SHP77 treated with DMSO at 0.1 percent for 48 hours (cell line): ENCODE data around the gene EFCAB13.

Experiments used
- DNase-seq: peaks from one replicate; lab custom pipeline; 2025; lab: John Stamatoyannopoulos, UW

The EFCAB13 gene, protein sequence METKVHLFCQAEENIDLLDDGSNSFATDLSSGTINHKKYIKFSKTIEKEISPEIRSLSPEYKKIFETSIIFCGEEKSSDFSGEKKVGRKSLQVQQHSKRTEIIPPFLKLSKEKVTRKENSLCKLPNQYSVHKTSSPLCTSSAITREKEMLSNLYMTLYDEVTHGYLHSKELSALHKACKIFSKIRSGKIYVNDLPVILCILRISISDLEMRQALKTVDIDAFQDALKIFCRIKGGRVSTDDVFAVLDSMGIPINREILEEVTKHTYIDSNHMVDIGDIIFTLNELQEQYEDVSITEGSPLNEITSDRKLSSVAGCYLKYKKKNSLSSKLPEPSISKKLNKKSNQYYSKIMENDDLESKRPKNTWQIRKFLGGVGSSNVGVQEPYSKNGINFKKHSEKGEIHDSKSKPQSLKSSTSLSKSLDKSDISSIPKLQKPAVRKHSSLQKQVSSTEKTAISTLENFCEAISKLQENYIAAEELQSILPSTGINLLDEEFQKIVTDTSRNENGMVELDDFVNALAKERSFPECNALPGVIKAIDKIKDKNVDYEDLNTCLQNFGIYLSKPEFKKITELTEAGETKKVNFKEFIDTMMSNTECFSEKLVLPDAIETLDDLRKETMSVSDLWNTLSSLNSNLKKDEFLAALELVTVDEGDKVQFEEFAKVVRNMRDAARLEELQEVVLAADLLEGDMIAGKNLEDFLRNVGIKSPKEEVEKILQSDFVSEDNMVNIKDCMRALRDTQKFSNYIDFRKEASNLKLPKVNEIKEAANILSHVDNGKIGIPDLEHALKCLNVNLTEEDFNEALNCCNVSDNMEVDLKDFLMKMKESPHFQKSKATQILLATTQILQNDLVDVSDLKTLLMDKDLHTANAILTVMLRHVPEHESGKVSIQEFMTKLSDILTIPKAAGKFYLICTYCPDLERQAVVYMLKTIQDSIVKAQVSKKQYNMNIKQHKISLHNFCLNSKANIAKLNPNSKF

DNA sequence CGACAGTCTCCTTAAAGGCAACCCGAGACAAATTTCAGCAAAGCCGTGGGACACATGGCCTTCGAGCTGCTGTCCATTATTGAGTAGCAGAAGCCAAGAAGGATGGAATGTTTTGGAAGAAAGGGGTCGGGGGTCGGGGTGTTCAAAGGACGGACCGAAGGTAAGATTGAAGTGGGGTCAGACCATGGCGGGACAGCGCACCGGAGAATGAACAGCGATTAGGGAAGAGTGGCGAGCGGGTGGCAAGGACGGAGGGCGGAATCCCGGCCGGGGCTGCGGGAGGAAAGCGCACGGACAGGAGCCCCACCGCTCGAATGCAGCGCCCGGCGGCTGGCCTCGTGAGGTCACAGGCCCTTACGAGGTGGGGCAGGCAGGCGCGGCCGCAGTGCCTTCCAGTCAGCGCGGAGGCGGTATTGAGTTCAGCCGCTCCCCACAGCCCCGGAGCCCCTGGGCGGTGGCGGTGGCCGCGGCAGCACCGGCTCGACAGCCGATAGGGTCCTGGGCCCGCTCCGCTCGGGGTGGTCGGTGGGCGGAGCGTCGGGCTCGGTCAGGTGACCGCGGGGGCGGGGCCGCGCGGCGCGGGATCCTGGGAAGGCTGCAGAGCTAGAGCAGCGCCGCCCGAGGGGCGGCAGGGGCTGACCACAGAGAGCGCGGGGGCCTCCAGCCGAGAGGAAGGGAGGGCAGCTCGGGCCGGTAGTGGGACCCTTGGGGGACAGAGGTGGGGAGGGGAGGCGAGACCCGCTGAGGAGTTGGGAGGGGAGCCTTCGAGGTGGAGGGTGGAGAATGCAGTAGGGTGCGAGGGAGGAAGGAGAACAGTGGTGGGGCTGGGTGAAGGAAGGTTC is at the start of gene EFCAB13:
EFCAB13 (plus strand) TSS at position 574 of the 842 bp plus-strand sequence. CDS start 4,399 bp downstream, outside the sequence.
- DNase-seq, result peak; percentile 19

DNA sequence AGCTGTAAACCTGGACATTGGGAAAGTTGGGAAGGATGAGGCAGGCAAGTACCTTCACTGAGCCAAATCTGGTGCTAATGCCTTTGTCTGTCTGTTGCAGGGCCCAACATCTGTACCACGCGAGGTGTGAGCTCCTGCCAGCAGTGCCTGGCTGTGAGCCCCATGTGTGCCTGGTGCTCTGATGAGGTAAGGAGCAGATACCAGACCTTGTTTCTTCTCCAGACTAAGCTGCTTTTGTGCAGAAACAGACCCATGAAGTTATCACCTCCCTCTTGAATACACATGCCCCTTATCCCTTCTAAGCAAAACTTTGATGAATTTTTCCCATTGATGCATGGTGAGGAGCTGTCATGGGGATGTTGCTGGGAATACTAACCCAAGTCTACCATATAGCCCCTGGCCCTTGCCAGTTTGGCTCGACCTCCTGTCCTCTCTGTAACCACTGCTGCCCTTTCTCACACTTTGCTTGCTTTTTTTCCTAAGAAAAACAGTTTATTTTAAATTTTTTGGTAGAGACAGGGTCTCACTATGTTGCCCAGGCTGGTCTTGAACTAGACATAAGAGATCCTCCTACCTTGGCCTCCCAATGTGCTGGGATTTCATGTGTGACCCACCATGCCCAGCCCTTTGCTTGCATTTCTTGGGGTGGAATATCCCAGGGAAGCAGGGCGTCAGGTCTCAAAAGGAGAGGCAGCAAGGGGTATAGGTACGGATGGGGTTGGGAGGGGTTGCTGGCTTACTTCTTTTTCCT is 49.3 kb upstream of the EFCAB13 start:
- no peak for DNase-seq

DNA sequence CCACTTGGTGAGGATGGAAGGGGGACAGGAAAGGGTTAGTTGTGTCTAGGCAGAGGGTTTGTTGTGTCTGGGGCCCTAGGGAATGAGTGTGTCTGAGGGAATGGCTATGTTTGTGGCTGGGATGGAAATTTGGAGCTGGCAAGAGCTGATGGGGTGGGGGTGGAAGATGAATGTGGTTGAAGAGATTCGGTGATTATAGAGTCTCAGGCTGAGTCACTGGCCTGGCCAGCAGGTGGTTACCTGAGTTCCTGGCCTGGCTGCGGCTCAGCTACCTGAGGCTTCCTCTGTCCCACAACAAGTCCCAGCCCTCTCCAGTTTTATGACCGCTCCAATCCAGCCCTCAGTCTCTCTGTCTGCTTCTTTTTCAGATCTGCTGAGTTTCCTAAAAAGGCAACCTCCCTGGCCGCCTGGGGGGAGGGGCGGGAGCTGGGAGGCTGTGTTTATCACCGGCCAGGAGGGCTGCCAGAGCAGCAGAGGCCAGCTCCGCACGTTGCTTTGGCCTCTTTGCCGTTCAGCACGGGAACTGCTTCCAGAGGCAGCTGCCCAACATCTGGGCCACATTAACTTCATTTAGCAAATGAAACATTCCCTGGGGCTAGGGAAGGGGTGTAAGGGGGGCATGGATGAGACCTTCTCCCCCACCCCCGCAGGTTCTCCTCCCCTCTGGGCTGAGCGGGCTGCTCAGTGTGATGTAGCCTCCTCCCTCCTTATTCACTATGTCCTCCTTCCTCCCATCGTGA is 48.3 kb upstream of the EFCAB13 start:
- no peak for DNase-seq

DNA sequence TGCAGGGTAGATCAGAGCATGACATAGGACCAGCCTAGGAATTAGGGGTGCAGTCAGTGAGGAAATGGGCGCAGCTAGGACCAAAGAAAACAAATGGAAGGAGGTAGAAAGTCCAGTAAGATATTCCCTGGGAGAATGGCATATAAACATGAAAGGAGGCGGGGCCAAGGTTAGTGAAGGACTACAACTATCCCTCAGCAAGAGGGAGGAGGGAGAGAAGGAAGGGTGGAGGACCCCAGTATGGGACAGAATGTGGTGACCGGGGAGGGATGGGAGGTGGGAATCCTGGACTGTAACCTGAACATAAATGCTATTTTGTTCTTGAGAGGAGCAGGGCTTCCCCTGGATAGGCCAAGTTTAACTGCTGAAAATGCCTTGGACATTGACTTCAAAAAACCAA is 47.3 kb upstream of the EFCAB13 start:
- no peak for DNase-seq

DNA sequence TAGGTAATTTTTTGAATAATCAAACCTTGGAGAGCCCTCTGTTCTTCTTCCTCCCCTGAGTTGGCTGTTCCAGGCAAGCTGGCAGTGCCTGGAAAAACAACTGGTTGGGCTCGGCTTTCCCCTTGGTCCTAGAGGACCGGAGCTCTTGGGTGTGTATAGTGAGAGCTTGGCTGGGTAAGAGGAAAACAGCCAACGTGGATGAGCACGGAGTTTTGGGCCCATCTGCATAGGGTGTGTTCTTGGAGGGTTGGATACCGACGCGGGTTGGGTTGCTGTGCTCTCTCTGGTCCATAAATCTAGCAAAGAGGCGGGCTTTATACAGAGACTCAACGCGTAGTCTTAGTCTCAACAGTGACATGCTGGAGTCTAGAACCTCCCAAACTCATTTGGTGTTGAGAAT is 46.9 kb upstream of the EFCAB13 start:
- DNase-seq, result peak; percentile 28

DNA sequence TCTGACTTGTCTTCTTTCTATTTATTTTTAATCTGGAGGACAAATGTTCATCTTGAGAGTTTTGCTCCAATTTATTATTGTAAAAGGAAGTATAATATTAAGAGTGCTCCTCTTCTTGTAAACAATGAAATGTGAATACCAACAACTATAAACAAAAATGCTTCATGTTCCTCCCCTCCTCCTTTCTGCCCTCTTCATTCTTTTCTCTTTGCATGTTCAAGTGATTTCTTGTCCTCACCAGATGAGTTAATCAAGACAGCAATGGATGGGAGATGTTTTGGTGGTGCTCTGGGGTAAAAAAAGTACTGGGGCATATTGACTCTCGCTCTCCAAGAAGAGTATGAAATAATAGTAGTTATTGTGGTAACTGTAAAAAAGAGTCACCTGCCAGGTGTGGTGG is 45.8 kb upstream of the EFCAB13 start:
- DNase-seq, result no peak

DNA sequence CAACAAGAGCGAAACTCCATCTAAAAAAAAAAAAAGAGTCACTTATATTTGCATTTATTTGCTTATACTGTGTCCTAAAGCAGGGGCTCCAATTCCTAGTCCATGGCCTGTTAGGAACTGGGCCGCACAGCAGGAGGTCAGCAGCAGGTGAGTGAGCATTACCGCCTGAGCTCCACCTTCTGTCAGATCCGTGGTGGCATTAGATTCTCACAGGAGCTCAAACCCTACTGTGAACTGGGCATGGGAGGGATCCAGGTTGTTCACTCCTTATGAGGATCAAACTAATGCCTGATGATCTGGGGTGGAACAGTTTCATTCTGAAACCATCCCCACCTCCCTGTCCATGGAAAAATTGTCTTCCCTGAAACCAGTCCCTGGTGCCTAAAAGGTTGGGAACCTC is 45.2 kb upstream of the EFCAB13 start:
- no peak for DNase-seq

DNA sequence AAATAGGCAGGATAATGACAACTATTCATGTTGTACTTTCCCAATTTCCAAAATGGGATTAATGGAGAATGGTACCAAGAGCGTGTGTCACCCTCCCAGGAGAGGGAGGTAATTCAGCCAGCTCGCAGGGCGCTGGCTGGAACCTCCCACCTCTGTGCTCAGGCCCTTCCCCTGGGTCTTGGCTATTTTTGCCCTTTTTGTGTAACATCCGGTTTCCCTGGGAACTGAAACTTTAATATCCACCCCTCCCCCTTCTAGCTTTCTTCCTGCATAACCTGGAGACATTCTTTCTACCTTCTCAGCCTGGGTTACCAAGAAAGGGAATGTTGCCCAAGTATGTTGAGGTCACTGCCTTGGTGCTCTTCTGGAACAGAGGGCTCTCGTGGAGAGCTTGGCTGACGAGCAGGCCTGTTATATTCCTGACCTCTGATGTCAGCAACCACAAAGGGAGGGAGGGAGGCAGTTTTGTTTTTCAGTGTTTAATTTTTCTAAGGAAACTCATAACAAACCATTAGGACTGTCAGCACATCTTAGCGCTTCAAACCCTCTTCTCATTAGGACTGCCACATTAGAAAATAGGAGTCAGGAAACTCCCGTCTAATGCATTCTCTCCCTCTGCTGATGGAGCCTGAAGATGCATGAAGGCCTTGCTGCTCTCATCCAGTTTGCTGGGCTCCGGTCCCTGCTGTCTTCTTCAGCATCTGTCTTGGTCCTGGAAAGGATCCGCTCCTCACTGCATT is 44.5 kb upstream of the EFCAB13 start:
- no peak for DNase-seq

DNA sequence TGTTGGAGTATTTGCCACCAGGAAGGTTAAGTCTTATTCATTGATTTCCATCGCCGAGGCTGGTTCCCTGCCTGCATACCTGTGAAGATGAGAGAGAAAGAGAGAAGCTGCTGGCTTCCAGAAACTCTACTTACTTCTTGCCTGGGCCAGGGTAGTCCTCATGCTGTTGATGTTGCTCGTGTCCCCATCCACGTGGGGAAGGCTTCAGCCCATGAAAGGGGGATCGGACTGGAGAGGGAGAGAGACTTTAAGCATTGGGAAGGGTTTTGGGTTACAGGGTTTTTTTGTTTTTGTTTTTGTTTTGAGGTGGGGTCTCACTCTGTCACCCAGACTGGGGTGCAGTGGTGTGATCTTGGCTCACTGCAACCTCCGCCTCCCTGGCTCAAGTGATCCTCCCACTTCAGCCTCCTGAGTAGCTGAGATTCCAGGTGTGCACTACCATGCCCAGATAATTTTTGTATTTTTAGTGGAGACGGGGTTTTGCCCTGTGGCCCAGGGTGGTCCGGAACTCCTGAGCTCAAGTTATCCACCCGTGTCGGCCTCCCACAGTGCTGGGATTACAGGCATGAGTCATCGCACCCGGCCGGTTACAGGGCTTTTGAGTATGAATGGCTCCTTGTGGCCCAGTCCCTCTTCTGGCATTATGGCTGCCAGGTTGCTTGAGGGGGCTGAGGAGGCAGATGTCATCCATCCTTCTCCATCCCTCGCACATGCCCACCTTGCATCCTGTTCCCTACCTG is 43.5 kb upstream of the EFCAB13 start:
- no peak for DNase-seq

DNA sequence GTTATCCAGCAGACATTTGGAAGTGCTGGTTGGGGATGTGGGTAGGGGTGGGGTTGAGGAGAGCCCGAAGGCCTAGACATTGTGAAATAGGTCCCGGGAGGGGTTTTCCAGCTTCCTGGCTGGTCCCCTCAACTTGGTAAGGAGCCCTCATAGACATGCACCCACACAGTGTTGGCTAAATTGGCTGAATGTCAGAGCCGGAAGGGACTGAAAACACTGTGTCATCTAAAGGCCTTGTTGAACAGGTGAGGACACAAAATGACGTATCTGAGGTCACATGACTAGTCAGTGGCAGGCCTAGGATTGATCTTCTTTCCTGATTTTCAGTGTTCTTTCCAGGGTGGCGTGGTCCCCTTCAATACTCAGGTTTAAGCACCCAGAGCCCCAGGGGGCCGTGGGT is 42.5 kb upstream of the EFCAB13 start:
- DNase-seq, result no peak

DNA sequence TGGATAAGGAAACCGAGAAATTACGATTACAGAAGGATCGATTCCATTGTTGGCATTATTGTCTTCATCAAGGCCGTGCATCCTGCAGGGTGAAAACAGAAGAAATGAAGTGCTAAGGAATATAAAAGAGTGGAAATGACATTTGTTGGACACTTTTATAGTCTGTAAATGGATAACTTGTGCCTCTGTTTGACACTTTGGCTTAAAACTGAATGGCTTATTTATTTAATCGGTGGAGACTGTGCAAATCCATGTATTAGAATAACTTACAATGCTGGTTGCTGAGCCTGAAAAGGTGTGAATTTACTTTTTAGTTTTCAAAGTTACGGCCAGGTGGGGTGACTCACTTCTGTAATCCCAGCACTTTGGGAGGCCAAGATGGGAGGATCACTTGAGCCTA is 38.8 kb upstream of the EFCAB13 start:
- no peak for DNase-seq

DNA sequence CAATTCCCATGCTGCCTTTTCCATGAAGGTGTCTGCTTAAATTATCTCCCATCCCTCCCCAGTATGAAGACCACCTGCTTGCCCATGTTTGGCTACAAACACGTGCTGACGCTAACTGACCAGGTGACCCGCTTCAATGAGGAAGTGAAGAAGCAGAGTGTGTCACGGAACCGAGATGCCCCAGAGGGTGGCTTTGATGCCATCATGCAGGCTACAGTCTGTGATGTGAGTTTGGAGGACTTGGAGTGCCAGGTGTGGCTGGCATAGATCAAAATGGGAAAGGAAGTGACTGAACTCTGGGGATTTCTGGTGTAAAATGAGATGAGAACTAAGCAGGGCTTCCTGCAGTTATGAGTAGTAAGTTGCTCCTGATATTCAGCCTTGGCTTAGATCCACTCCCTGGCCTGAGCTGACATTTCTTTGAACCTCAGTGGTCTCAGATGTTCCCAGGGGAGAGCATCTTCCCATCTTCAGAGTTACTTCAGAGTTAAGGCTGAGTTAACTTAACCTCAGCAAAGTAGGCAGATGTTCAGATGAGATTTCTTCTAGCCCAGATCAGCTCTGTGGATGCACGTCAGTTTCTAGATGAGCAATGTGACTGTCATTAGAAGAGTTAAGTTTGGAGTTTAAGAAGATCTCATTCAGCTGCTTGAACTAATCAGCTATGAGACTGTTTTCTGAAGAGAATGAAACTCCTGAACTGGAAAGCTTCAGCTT is 37.4 kb upstream of the EFCAB13 start:
- DNase-seq, result no peak

DNA sequence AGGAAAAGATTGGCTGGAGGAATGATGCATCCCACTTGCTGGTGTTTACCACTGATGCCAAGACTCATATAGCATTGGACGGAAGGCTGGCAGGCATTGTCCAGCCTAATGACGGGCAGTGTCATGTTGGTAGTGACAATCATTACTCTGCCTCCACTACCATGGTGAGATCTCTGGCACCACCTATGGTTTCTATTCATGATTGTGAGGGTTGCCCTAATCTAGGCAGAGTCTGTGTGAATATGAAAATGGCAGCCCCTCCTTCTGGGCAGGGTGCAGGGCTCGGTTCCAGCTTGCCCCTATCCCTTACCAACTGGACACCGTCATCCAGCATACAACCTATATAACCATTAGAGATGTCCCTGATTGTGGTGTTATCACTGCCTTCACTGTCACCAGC is 36.7 kb upstream of the EFCAB13 start:
- no peak for DNase-seq

DNA sequence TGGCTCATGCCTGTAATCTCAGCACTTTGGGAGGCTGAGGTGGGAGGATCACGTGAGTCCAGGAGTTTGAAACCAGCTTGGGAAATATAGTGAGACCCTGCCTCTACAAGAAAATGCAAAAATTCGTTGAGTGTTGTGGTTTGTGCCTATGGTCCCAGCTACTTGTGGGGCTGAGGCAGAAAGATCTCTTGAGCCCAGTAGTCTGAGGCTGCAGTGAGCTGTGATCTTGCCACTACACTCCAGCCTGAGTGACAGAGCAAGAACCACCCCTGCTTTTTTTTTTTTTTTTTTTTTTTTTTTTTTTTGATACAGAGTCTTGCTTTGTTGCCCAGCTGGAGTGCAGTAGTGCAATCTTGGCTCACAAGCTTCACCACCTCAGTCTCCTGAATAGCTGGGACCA is 36.1 kb upstream of the EFCAB13 start:
- no peak for DNase-seq

DNA sequence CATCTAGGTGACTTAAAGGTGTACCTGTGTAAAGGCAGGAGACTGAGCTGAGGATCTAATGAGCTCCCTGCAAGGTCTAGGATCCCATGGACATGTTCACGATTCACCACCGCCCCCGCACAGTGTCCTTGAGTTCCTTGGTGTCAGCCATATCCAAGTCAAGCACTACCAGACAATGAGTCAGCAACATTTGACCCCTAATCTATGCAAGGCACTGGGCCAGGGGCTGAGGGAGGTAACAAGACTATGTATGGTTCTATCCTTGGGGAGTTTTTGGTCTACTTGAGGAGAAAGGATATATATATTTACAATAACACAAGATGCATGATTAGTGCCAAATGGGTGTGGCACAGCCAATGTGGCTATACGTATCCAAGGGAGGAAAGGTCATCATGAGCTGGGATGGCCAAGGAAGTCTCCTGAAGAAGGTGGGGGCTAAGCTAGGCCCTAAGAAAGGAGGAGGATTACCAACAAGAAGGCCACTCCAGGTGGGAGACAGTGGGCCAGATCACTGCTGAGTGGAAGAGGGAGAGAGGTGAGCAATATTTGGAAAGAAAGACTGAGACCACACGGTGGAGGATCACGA is 35.1 kb upstream of the EFCAB13 start:
- no peak for DNase-seq

DNA sequence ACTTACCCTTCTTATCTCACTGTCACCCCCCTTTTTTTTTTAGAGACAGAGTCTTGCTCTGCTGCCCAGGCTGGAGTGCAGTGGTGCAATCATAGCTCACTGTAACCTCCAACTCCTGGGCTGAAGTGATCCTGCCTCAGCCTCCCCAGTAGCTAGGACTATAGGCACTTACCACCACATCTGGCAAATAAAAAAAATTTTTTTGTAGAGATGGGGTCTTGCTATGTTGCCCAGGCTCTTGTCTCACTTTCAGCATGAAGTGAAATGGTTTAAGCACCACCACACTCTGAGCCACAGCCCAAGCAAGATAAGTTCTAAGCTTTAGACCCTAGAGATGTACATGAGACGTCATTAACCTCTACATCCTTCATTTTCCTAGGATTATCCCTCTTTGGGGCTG is 34.5 kb upstream of the EFCAB13 start:
- no peak for DNase-seq

DNA sequence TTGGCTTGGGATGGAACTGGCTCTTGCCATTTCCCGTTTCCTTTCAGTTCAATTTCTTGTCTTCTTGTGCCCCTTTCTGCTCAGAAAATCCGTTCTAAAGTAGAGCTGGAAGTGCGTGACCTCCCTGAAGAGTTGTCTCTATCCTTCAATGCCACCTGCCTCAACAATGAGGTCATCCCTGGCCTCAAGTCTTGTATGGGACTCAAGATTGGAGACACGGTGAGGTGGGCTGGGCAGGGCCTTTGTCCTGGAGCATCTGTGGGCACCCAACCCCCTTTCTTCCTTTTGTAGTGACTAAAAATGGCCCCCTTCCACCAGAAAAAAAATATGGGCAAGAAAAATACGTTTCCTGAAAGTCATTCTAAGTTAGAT is 32.9 kb upstream of the EFCAB13 start:
- no peak for DNase-seq

DNA sequence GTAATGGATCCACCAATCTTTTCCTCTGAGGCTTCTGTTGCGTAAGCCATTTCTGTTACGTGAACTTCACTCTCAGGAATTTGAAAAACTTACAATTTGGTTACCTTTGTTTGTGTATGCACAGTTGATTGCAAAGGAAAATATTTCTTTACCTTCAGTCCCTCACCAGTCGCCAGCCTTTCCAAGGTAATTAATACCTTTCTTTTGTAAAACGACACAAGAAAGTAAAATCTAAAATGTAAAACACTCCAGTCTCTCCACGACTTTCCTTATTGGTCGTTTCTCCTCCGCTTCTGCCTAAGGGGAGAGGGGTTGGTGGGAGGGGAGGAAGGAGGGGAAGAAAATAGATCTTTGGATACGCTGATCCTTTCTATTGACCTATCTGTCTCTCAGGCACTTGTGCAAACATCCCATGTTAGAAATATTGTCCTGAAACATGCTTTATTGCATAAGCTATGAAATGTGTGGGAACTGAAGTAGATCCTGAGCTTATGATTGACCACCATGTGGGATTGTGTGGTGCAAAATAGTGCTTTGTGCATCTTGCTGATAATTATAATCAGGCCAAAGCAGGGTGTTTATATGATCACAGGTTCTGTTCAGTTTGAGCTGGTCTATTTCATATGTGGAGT is 32.4 kb upstream of the EFCAB13 start:
- DNase-seq, result no peak
